Body of pancreas (tissue), 4 donors: ENCODE results near the gene PNN.

ENCODE experiments used
- CTCF ChIP-seq, 7 experiments: fragments of 450-650 bp in 4 of 7; fragments of 200-600 bp in 3 of 7; sonication (generic) in 3 of 7; IDR thresholded peaks; one replicate each; pipeline ENCODE4 v1.5.1; 2016 to 2019; ENCODE audit warnings: antibody characterized with exemption in 7 of 7
- POLR2A ChIP-seq, 3 donors: fragments of 450-650 bp; IDR thresholded peaks; one replicate each; pipeline ENCODE4 v1.6.1; 2016; ENCODE audit warnings: antibody characterized with exemption in 3 of 3, mild to moderate bottlenecking in 2 of 3

GRCh38 chr14:39212034-39212433, 37.0 kb downstream of the PNN start:
- no peak for TF ChIP-seq CTCF (IDR thresholded peaks at IDR 0.05)
- no peak for TF ChIP-seq POLR2A (IDR thresholded peaks at IDR 0.05)
